Measurements from ENCODE around the gene ACADSB.
A peak's percentile ranks its signal among the peaks of the same experiment; 100 is the strongest.

ACADSB gene

GRCh38 chr10:123008355-123009104 is at the start of gene ACADSB, which contains the start of gene IKZF5:
ACADSB (plus strand) TSS chr10:123009006; CDS start chr10:123009030, 24 bp downstream.
IKZF5 (minus strand) TSS chr10:123008795; CDS start chr10:122998625, 10,170 bp downstream.
- DNase-seq = peak; percentile 83

DNA sequence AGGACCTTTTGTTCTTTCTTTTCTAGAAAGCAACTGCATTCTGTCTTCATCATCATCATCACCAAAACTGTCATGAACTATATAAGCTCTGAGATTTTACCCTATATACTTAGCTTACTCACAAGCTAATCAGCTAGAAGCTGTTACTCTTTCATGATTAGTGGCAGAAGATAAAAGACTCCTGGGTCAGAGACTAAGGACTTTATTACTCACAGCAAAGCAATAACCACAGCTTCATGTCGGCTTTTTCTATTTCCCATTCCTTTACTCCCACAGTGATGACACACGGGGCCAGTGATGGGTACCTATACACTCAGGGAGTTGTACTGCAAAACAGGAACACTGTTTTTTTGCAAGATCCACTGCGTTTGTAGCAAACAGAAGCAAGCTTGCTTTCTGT is 46.4 kb upstream of the ACADSB start:
- DNase-seq = no peak

- no peak for DNase-seq
Observed at GRCh38 chr10:122966879-122967278, 41.9 kb upstream of the ACADSB start.

- DNase-seq = no peak
Observed at GRCh38 chr10:122968698-122969097, 40.1 kb upstream of the ACADSB start.

- no peak for DNase-seq
Observed at GRCh38 chr10:122974023-122974422, 34.8 kb upstream of the ACADSB start.

- DNase-seq = no peak
Observed at GRCh38 chr10:122974543-122975064, 34.2 kb upstream of the ACADSB start.

DNA sequence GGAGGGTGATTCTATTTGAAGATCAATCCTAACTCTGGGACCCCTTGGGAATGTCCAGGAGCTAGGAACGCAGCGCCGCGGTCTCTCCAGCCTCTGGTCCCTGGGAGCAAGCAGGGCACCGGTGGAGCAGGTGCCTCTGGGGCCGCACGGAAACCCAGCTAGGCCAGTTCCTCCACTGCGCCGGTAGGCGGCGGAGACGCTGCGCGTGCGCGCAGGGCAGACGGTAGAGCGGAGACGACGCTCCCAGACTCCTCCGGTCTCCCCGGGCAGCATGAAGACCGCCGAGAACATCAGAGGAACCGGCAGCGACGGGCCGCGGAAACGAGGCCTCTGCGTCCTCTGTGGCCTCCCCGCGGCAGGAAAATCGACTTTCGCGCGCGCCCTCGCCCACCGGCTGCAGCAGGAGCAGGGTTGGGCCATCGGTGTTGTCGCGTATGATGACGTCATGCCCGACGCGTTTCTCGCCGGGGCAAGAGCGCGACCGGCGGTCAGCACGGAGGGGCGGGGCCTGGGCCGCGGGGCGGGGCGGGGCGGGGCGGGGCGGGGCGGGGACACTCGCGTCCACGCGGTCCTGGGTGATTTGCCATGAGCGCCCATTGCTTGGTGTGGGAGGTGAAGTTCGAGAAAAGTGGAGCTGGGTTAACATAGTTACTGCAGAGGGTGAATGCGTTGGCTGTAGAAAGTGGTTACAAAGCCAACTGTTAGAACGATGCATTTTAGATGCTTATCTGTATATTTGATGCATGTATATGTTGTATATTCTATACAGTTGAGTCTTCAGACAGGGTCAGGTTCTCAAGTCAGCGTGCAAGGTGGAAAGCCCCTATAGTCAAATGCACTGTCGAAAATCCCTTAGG is 28.4 kb upstream of the ACADSB start, which contains the start of gene PSTK:
PSTK (plus strand) TSS at position 193 of the 857 bp plus-strand sequence; CDS start at position 272, 79 bp downstream.
- peak; percentile 85 for DNase-seq

- no peak for DNase-seq
Observed at GRCh38 chr10:122981066-122981464, 27.7 kb upstream of the ACADSB start.

DNA sequence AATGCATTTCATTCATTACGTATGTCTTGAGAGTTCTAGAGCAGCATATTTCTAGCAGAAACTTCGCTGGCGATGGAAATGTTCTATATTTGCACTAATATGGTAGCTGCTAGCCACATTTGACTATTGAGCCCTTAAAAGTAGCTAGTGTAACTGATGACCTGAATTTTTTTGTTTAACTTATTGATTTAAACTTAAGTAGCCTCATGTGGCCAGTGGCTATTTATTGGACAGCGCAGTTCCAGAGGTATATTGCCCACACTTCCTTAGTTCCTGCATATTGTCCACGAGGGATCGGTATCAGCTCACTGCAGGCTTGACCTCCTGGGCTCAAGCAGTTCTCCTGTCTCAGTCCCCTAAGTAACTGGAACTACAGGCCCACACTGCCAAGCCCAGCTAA is 24.9 kb upstream of the ACADSB start:
- no peak for DNase-seq

GRCh38 chr10:122984708-122985107 is 24.1 kb upstream of the ACADSB start:
- no peak for DNase-seq

DNA sequence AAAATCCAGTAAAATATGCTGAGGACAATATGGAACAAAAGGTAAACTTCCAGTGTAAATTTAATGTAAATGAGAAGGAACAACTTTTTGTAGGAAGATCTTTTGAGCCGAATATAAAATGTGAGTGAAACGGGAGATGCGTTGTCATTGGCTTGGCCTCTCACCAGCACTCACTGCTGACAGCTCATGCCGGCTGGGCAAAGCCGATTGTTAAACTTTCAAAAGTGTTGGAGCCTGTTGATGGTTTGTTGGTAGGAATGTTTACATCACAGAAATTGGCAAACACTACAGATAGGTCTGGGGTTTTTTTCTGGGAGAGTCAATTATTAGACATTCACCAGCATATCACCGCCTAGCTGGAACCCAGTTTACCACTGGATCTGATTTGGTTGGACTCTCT is 22.5 kb upstream of the ACADSB start:
- DNase-seq = no peak

DNA sequence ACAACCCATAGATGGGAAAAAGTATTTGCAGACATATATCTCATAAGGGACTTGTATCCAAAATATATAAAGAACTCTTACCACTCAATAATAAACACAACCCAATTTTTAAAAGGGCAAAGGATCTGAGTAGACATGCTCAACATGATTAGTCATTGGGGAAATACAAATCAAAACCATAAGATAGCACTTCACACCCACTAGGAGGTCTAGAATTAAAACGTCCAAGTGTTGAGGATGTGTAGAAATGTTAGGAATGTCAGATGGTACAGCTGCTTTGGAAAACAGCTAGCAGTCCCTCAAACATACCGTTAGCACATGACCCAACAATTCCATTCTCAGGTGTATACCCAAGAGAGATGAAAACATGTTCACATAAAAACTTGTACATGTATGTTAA is 20.3 kb upstream of the ACADSB start:
- DNase-seq = no peak

DNA sequence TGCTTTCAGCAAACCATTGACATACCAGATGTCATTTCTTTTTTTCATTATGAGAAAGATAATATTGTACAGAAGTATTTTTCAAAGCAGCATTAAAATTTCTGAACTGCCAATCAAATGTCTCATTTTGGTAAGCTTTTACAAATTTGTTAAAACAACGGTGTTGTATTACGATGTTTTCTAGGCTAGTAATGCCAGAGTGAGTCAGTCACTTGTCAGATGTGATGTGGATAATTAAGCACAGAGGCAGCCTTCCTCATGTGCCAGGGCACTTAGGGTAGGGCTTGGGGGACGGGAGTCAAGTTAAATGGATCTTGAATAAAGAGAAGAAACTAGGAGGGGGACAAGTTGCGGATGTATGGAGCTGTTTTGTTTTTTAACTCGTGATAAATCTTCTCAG is 18.5 kb upstream of the ACADSB start:
- no peak for DNase-seq

DNA sequence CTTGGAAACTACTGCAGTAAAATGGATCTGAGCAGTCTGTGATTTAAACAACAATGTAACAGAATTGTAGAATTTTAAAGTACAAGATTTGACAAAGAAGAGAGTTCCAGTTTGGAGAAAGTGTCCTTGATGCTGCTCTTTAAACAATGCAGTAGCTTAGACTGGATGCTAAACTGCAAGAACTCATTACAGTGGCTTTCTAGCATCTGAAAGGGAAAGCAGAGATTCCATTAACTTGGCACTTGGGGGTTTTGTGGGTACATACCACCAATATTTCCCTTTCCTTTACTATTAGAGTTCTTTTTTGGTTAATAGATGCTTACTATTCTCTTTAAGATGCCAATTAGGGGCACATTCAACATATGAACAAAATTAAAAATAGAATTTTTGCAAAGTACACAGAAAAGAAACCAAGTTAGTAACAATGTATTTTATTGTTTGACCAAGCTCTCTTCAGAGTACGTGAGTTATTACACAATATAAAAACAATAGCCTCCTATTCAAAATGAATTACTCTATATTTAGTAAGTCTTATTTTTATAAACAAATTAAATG is 16.7 kb upstream of the ACADSB start:
- no peak for DNase-seq

DNA sequence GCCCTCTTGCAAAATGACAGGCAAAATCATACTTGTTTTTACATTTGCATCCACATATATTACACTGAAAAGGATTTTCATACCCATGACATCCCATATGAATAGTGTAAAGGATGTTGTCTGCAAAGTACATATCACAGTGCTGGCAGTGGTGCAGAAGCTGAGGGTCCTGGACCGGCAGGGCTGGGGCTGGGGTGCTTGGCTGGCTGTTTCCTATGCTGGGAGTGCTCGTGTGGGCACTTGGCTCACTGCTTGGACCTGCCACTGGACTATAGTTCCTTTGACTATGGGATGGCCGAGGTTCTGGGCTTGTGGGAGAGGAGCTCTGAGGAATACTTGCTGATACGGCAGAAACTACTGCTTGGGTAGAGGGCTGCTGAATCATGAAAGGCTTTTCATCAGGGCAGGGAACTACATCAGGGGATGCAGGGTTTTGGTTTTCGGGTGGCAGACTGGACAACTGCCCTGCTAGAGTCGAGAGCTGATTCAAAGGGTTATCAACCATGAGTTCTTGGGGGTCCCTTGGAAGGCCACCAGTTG is 14.9 kb upstream of the ACADSB start:
- no peak for DNase-seq

DNA sequence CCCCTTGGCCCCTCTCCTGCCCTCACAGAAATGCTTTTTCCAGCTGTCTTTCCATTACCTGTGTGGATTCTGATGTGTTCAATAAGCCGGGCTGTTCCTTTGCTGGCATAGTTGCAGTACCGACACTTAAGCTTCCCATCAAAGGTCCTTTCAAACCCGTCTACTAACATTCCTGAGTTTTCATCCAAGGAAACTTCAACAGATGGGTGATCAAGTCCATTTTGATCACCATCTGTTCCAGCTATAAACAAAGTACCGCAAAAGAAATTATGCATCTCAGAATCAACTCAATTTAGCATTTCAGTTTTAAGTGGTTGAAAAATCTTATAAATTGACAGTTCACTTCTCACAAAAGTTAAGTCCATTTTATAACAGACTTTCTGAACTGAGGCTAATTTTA is 12.9 kb upstream of the ACADSB start:
- no peak for DNase-seq

- DNase-seq = no peak
Observed at GRCh38 chr10:122997864-122998263, 10.9 kb upstream of the ACADSB start.

- DNase-seq = no peak
Observed at GRCh38 chr10:122998360-122998917, 10.4 kb upstream of the ACADSB start.

GRCh38 chr10:122998934-122999333 is 9.9 kb upstream of the ACADSB start:
- DNase-seq = no peak

GRCh38 chr10:122999347-122999746 is 9.5 kb upstream of the ACADSB start:
- DNase-seq = no peak

DNA sequence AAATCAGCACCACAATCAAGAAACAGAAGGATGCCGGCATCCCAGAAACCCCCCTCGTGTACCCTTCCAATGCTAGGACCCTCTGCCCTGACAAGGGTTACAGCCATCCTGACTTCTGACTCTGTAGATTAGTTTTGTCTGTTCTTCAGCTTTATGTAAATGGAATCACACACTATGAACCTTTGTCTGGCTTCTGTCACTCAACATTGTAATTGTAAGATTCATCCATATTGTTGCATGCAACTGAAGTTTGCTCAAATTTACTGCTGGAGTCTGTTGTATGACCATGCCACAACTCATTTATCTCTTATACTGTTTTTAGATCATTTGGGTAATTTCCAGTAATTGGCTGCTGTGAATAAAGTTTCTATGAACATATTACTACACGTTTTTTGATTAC is 8.7 kb upstream of the ACADSB start:
- DNase-seq = no peak

- no peak for DNase-seq
Observed at GRCh38 chr10:123001370-123001769, 7.4 kb upstream of the ACADSB start.

DNA sequence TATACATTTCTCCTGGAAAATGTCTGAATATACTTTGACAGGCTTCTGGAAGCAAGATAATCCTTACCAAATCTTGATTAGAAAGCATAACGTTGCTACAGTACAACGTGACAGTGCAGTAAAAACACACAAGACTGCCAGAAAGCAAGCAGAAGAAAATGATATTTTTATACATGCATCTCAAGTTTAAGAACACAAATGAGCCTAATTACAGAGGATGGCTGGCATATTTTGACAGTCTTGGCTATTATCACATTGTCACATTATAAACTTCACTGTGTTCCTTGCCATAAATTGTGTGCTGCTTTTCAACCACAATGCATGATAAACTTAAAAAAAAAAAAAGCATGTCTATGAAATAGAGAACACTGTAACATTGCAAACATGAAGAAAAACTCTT is 4.5 kb upstream of the ACADSB start:
- no peak for DNase-seq
